ENCODE data around the gene HRH2.

The HRH2 gene

GRCh38 chr5:175681045-175681967 lies 23.4 kb downstream of the HRH2 start:
- DNase-seq, result no peak
- 0 out of 2 replicates have a peak, but pooled peaks cover 3% of the 10 kb centered on the region for H3K9me3 ChIP-seq
- no peak overlapping the region; the same call in 1 of the 2 replicates for H3K4me3 ChIP-seq (ENCODE audit: low read depth, low read length)
- no peaks in the 10 kb centered on the region for H3K36me3 ChIP-seq
- H3K4me1 ChIP-seq, result no peaks in the 10 kb centered on the region
- peaks cover 74% of the 10 kb centered on the region for H3K27me3 ChIP-seq
- TF ChIP-seq CTCF (IDR thresholded peaks at IDR 0.05; ENCODE audit: low read depth, low read length), result no peak

GRCh38 chr5:175681968-175682340 lies 24.1 kb downstream of the HRH2 start:
- TF ChIP-seq CTCF (IDR thresholded peaks at IDR 0.05; ENCODE audit: low read depth, low read length), result no peak
- no peak for DNase-seq
- Histone ChIP-seq H3K4me3 (ENCODE audit: low read depth, low read length) (no peak overlapping the region), H3K27me3 (peaks cover 80% of the 10 kb centered on the region), H3K4me1 (no peaks in the 10 kb centered on the region), H3K9me3 (0 out of 2 replicates have a peak, but pooled peaks cover 3% of the 10 kb centered on the region), H3K36me3 (no peaks in the 10 kb centered on the region)

- no peak overlapping the region for H3K4me3 ChIP-seq (ENCODE audit: low read depth, low read length)
- no peaks in the 10 kb centered on the region for H3K4me1 ChIP-seq
- no peak for DNase-seq
- peaks cover 77% of the 10 kb centered on the region for H3K27me3 ChIP-seq
- H3K36me3 ChIP-seq, result no peaks in the 10 kb centered on the region
- no peak for TF ChIP-seq CTCF (IDR thresholded peaks at IDR 0.05; ENCODE audit: low read depth, low read length)
- 0 out of 2 replicates have a peak, but pooled peaks cover 3% of the 10 kb centered on the region for H3K9me3 ChIP-seq
Observed at GRCh38 chr5:175682664-175683063, 24.8 kb downstream of the HRH2 start.

- Histone ChIP-seq H3K27me3 (peaks cover 74% of the 10 kb centered on the region), H3K4me1 (no peaks in the 10 kb centered on the region), H3K4me3 (ENCODE audit: low read depth, low read length) (no peak overlapping the region), H3K9me3 (no peaks in the 10 kb centered on the region), H3K36me3 (no peaks in the 10 kb centered on the region)
- DNase-seq, result no peak
- no peak for TF ChIP-seq CTCF (IDR thresholded peaks at IDR 0.05; ENCODE audit: low read depth, low read length)
Observed at GRCh38 chr5:175683231-175683630, 25.4 kb downstream of the HRH2 start.

GRCh38 chr5:175683921-175684320 lies 26.1 kb downstream of the HRH2 start:
- no peak for TF ChIP-seq CTCF (IDR thresholded peaks at IDR 0.05; ENCODE audit: low read depth, low read length)
- DNase-seq, result no peak
- Histone ChIP-seq H3K27me3 (peaks cover 71% of the 10 kb centered on the region), H3K4me3 (ENCODE audit: low read depth, low read length) (no peak overlapping the region), H3K9me3 (no peaks in the 10 kb centered on the region), H3K36me3 (no peaks in the 10 kb centered on the region), H3K4me1 (no peaks in the 10 kb centered on the region)

GRCh38 chr5:175684931-175685330 lies 27.1 kb downstream of the HRH2 start:
- Histone ChIP-seq H3K9me3 (no peaks in the 10 kb centered on the region), H3K36me3 (no peaks in the 10 kb centered on the region), H3K27me3 (peaks cover 61% of the 10 kb centered on the region), H3K4me1 (no peaks in the 10 kb centered on the region), H3K4me3 (ENCODE audit: low read depth, low read length) (no peak overlapping the region)
- DNase-seq, result no peak
- no peak for TF ChIP-seq CTCF (IDR thresholded peaks at IDR 0.05; ENCODE audit: low read depth, low read length)
